Glutamatergic neuron (in vitro differentiated cells): ENCODE results near the gene MRLN. TPM values are rescaled to one million over a fixed set of nuclear protein-coding genes. Genes with fewer than 3 reads are reported as not detected.

ENCODE experiments used
- DNase-seq: peaks from one replicate; pipeline ENCODE4 v3.0.0; 2022
- H3K27ac Mint-ChIP-seq: one replicate; pipeline ENCODE4 v1.8.0; 2020; ENCODE audit warnings: mild to moderate bottlenecking, mixed read lengths, inconsistent platforms; ENCODE audit not compliant: unreplicated experiment
- H3K27me3 Mint-ChIP-seq: one replicate; pipeline ENCODE4 v1.8.0; 2020; ENCODE audit warnings: mild to moderate bottlenecking, moderate library complexity, mixed read lengths, inconsistent platforms; ENCODE audit not compliant: unreplicated experiment
- H3K36me3 Mint-ChIP-seq: one replicate; pipeline ENCODE4 v1.8.0; 2020; ENCODE audit warnings: mild to moderate bottlenecking, mixed read lengths, inconsistent platforms; ENCODE audit not compliant: unreplicated experiment
- H3K4me1 Mint-ChIP-seq: one replicate; pipeline ENCODE4 v1.8.0; 2020; ENCODE audit warnings: mild to moderate bottlenecking, low read depth, mixed read lengths, inconsistent platforms; ENCODE audit not compliant: unreplicated experiment
- H3K4me3 Mint-ChIP-seq: one replicate; pipeline ENCODE4 v1.8.0; 2020; ENCODE audit warnings: mild to moderate bottlenecking, mixed read lengths, inconsistent platforms; ENCODE audit not compliant: unreplicated experiment
- H3K9me3 Mint-ChIP-seq: one replicate; pipeline ENCODE4 v1.8.0; 2020; ENCODE audit warnings: mild to moderate bottlenecking, moderate library complexity, mixed read lengths, inconsistent platforms; ENCODE audit not compliant: unreplicated experiment
- total RNA-seq: library from RNA; stranded (reverse); fragmentation: NEBNext Ultra II Directional; extraction: Animal tissue kit (Norgen Biotek cat#: 25700); gene quantifications from one replicate; pipeline ENCODE4 v1.2.1, GENCODE V29; 2021; ENCODE audit not compliant: unreplicated experiment
- TF ChIP-seq, protein P1 (sequence below): fragments of 200-600 bp; sonication (generic); IDR thresholded peaks from one replicate; pipeline ENCODE4 v1.5.0; 2021; ENCODE audit not compliant: partially characterized antibody, unreplicated experiment

Gene MRLN
- total RNA-seq, 1 donor from 2014 or later = not detected

DNA sequence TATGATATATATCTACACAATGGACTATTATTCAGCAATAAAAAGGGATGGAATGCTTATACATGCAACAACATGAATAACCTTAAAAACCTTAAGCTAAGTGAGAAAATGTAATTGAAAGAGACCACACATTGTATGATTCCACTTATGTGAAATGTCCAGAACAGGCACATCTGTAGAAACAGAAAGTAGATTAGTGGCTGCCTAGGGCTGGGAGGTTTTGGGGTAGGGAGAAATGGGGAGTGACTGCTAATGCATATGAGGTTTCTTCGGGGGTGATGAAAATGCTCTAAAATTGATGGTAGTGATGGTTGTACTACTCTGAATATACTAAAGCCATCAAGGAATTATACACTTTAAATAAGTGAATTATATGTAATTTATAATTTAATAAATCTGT, 58.3 kb downstream of the MRLN start:
- TF ChIP-seq, protein P1, sequence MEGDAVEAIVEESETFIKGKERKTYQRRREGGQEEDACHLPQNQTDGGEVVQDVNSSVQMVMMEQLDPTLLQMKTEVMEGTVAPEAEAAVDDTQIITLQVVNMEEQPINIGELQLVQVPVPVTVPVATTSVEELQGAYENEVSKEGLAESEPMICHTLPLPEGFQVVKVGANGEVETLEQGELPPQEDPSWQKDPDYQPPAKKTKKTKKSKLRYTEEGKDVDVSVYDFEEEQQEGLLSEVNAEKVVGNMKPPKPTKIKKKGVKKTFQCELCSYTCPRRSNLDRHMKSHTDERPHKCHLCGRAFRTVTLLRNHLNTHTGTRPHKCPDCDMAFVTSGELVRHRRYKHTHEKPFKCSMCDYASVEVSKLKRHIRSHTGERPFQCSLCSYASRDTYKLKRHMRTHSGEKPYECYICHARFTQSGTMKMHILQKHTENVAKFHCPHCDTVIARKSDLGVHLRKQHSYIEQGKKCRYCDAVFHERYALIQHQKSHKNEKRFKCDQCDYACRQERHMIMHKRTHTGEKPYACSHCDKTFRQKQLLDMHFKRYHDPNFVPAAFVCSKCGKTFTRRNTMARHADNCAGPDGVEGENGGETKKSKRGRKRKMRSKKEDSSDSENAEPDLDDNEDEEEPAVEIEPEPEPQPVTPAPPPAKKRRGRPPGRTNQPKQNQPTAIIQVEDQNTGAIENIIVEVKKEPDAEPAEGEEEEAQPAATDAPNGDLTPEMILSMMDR = no peak
- H3K9me3 Mint-ChIP-seq = no peaks in the 10 kb centered on the region
- H3K27ac Mint-ChIP-seq = no peak overlapping the region
- no peak overlapping the region for H3K4me3 Mint-ChIP-seq
- no peaks in the 10 kb centered on the region for H3K36me3 Mint-ChIP-seq
- H3K27me3 Mint-ChIP-seq = no peaks in the 10 kb centered on the region
- no peaks in the 10 kb centered on the region for H3K4me1 Mint-ChIP-seq
- no peak for DNase-seq

GRCh38 chr10:59692113-59692512, 61.1 kb downstream of the MRLN start:
- Mint-ChIP-seq H3K36me3 (no peaks in the 10 kb centered on the region), H3K27ac (no peak overlapping the region), H3K27me3 (no peaks in the 10 kb centered on the region), H3K4me3 (no peak overlapping the region), H3K4me1 (no peaks in the 10 kb centered on the region), H3K9me3 (no peaks in the 10 kb centered on the region)
- TF ChIP-seq, protein P1 = no peak
- DNase-seq = no peak

DNA sequence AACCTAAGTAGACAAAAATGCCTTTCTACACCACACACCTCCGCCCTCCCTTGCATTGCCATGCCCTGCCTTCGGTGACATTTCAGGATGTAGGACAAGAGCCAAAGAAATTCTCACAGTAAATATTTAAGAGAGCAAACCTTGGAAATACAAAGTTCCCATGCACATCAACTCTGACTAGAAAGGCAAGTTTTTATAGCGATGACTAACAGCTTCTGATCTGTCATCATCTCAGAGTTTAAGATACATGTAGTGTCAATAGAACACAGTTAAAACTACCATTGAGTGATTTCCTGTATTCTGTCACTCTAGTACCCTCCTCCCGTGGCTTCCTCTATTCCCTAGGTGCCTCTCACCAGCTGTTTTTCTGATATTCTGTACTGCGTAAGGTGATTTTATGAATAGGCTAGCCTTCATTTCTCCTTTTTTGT, 64.3 kb downstream of the MRLN start:
- no peaks in the 10 kb centered on the region for H3K9me3 Mint-ChIP-seq
- TF ChIP-seq, protein P1 = no peak

GRCh38 chr10:59687657-59688056, 65.6 kb downstream of the MRLN start:
- DNase-seq = no peak
- no peaks in the 10 kb centered on the region for H3K9me3 Mint-ChIP-seq
- TF ChIP-seq, protein P1 = no peak

More for the DNA sequence above, 64.3 kb downstream of the MRLN start:
- H3K27me3 Mint-ChIP-seq = no peaks in the 10 kb centered on the region
- no peak for DNase-seq
- H3K4me1 Mint-ChIP-seq = no peaks in the 10 kb centered on the region
- no peaks in the 10 kb centered on the region for H3K36me3 Mint-ChIP-seq
- no peak overlapping the region for H3K4me3 Mint-ChIP-seq
- H3K27ac Mint-ChIP-seq = no peak overlapping the region

More at GRCh38 chr10:59687657-59688056, 65.6 kb downstream of the MRLN start:
- H3K36me3 Mint-ChIP-seq = no peaks in the 10 kb centered on the region
- H3K27me3 Mint-ChIP-seq = no peaks in the 10 kb centered on the region
- H3K27ac Mint-ChIP-seq = no peak overlapping the region
- H3K4me1 Mint-ChIP-seq = no peaks in the 10 kb centered on the region
- H3K4me3 Mint-ChIP-seq = no peak overlapping the region

Other genes starting within 250 kb of the MRLN start
- 1.2 TPM for gene SLC16A9, start 43.6 kb downstream of the MRLN start, total RNA-seq
- gene CCDC6, start 153.1 kb upstream of the MRLN start, total RNA-seq = 28.1 TPM